Uterus (tissue), 4 donors: ENCODE results near the gene DOP1B. TPM values are rescaled to one million over a fixed set of nuclear protein-coding genes. Genes with fewer than 3 reads are reported as not detected.
"Not testable (repeated sequence)": the region's sequence is repeated elsewhere in the genome, so short reads cannot be mapped to it uniquely, and the experiment has no call there.

Source experiments
- DNase-seq, 2 donors: peaks; one replicate each; pipeline ENCODE4 v3.0.0-alpha.2; 2019 to 2020
- H3K27ac ChIP-seq, 2 donors: fragments of 200-600 bp; sonication (generic); 1 replicate in 1 of 2; 2 replicates in 1 of 2; pipeline ENCODE4 v1.5.1; 2016 to 2018
- H3K27me3 ChIP-seq, 2 donors: fragments of 200-600 bp; sonication (generic); one replicate each; pipeline ENCODE4 v1.5.1; 2018 to 2019; ENCODE audit warnings: control low read depth in 1 of 2
- H3K36me3 ChIP-seq, 2 donors: fragments of 200-600 bp; sonication (generic); one replicate each; pipeline ENCODE4 v1.5.1; 2019; ENCODE audit warnings: control low read depth in 1 of 2
- H3K4me1 ChIP-seq, 2 donors: fragments of 200-600 bp; sonication (generic); one replicate each; pipeline ENCODE4 v1.5.1; 2018 to 2019; ENCODE audit warnings: control low read depth in 1 of 2
- H3K4me3 ChIP-seq, 2 donors: fragments of 200-600 bp; sonication (generic); 1 replicate in 1 of 2; 2 replicates in 1 of 2; pipeline ENCODE4 v1.5.1; 2018 to 2019; ENCODE audit warnings: mild to moderate bottlenecking in 1 of 2
- H3K9me3 ChIP-seq, 2 donors: fragments of 200-600 bp; sonication (generic); one replicate each; pipeline ENCODE4 v1.5.1; 2019; ENCODE audit warnings: control low read depth in 1 of 2
- POLR2A ChIP-seq, 2 donors: fragments of 450-650 bp; IDR thresholded peaks; one replicate each; pipeline ENCODE4 v1.6.1; 2016; ENCODE audit warnings: antibody characterized with exemption in 2 of 2, mild to moderate bottlenecking in 1 of 2, moderate library complexity in 1 of 2
- intact Hi-C: fragments of 100-400 bp; cut with DNase I; formaldehyde crosslinking; loops from one replicate; pipeline ENCODE4 v1.15.1; 2023; ENCODE audit warnings: low total_unique reads
- total RNA-seq, 4 donors: library from RNA; depleted of rRNA in 3 of 4; stranded (reverse); fragments of >200 nt in 3 of 4; gene quantifications; one replicate each; pipeline versions ENCODE4 v1.1.0 to v1.2.4, GENCODE V29; 2014 to 2023
- TF ChIP-seq, protein P1 (sequence below), 4 experiments: fragments of 200-600 bp in 2 of 4; fragments of 450-650 bp in 2 of 4; sonication (generic) in 2 of 4; IDR thresholded peaks; one replicate each; pipeline ENCODE4 v1.5.1; 2016 to 2019; ENCODE audit warnings: antibody characterized with exemption in 4 of 4, mild to moderate bottlenecking in 2 of 4, moderate library complexity in 1 of 4
- donor health status: DM: yes; HTN: yes; CAD: no.

DOP1B gene
- total RNA-seq, 4 donors from 2014 or later, result 3.8 to 18.7 (median 14.9) TPM

DNA sequence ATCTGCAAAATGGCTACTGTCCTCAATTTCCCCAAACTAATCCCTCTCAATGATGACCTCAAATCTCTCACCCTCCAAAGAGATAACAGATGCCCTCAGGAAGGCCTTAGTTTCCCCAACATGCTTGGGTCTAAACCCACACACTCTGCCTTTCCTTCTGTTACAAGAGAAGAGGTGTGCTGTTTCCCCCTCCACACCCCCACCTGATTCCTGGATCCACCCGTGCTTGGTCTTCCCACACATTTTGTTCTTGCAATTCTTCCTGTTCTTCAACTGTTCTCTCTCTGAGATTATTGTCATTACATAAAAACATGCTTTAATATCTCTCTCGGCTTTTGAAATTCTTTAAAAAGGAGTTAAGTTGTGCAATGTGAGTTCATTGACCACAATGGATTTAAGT is 27.4 kb upstream of the DOP1B start:
- H3K4me1 ChIP-seq, result no peaks in the 10 kb centered on the region
- H3K9me3 ChIP-seq, result no peaks in the 10 kb centered on the region
- H3K27ac ChIP-seq, result peak overlapping the region in 1 of 2 donors; percentile 75
- H3K4me3 ChIP-seq, result no peak overlapping the region
- no peak for DNase-seq
- H3K36me3 ChIP-seq, result no peaks in the 10 kb centered on the region
- intact Hi-C loops, result loop anchor here (2.0 kb wide), 1 partner anchor 208 kb away; no protein-coding TSS in a partner anchor
- no peak for TF ChIP-seq POLR2A (IDR thresholded peaks at IDR 0.05)
- TF ChIP-seq, protein P1, sequence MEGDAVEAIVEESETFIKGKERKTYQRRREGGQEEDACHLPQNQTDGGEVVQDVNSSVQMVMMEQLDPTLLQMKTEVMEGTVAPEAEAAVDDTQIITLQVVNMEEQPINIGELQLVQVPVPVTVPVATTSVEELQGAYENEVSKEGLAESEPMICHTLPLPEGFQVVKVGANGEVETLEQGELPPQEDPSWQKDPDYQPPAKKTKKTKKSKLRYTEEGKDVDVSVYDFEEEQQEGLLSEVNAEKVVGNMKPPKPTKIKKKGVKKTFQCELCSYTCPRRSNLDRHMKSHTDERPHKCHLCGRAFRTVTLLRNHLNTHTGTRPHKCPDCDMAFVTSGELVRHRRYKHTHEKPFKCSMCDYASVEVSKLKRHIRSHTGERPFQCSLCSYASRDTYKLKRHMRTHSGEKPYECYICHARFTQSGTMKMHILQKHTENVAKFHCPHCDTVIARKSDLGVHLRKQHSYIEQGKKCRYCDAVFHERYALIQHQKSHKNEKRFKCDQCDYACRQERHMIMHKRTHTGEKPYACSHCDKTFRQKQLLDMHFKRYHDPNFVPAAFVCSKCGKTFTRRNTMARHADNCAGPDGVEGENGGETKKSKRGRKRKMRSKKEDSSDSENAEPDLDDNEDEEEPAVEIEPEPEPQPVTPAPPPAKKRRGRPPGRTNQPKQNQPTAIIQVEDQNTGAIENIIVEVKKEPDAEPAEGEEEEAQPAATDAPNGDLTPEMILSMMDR (IDR thresholded peaks at IDR 0.05), result no peak
- H3K27me3 ChIP-seq, result no peaks in the 10 kb centered on the region

DNA sequence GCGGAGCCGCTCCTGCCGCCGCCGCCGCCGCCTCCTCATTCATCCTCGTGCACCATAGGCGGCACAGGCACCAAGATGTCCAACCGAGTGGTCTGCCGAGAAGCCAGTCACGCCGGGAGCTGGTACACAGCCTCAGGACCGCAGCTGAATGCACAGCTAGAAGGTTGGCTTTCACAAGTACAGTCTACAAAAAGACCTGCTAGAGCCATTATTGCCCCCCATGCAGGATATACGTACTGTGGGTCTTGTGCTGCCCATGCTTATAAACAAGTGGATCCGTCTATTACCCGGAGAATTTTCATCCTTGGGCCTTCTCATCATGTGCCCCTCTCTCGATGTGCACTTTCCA is 26.2 kb upstream of the DOP1B start:
- Histone ChIP-seq H3K4me3 (peak overlapping the region; percentile 25 to 50), H3K27ac (peak overlapping the region in 1 of 2 donors; percentile 67)
- H3K9me3 ChIP-seq, H3K4me1 ChIP-seq, H3K27me3 ChIP-seq, DNase-seq, intact Hi-C loops, H3K36me3 ChIP-seq: not testable (repeated sequence)

DNA sequence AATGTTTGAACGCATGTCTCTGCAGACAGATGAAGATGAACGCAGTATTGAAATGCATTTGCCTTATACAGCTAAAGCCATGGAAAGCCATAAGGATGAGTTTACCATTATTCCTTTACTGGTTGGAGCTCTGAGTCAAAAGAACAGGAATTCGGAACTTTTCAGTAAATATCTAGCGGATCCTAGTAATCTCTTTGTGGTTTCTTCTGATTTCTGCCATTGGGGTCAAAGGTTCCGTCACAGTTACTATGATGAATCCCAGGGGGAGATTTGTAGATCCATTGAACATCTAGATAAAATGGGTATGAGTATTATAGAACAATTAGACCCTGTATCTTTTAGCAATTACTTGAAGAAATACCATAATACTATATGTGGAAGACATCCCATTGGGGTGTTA is 25.8 kb upstream of the DOP1B start:
- H3K27ac ChIP-seq, H3K27me3 ChIP-seq, H3K9me3 ChIP-seq, H3K36me3 ChIP-seq, H3K4me3 ChIP-seq, DNase-seq, H3K4me1 ChIP-seq, intact Hi-C loops: not testable (repeated sequence)

DNA sequence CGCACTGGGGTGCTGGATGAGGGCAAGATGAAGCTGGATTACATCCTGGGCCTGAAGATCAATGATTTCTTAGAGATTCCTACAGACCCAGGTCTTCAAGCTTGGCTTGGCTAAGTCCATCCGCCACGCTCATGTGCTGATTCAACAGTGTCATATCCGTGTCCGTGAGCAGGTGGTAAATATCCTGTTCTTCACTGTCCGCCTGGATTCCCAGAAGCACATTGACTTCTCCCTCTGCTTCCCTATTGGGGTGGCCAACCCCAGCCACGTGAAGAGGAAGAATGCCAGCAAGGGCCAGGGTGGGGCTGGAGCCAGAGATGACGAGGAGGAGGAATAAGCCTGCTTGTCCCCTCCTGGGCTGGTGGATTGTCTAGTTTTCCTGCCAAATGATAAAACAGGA is 23.9 kb upstream of the DOP1B start:
- Histone ChIP-seq H3K27ac (no peak overlapping the region), H3K36me3 (no peaks in the 10 kb centered on the region), H3K4me3 (no peak overlapping the region), H3K9me3 (no peaks in the 10 kb centered on the region), H3K27me3 (no peaks in the 10 kb centered on the region), H3K4me1 (no peaks in the 10 kb centered on the region)
- intact Hi-C loops, result no loop called here
- TF ChIP-seq, protein P1 (IDR thresholded peaks at IDR 0.05), result no peak
- no peak for TF ChIP-seq POLR2A (IDR thresholded peaks at IDR 0.05)
- DNase-seq, result peak in 1 of 2 donors; percentile 14

DNA sequence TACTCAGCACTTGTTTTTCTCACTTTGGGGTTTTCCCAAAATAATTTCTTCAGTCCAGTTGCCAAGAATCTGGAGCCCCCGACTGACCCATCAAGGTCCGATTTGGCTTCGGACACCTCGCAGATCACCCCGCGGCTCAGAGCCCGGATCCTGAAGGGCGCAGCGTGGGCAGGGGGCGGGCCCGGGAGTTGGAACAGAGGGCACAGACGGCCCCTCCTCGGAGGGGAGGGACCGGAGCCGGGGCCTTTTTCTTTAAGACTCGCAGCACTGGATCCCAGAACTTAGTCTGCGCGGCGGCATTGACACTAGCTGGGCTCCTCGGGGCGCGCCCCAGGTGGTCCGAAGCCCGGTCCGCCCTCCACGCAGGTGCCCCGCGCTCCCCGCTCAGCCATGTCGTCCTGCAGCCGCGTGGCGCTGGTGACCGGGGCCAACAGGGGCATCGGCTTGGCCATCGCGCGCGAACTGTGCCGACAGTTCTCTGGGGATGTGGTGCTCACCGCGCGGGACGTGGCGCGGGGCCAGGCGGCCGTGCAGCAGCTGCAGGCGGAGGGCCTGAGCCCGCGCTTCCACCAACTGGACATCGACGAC is 21.7 kb upstream of the DOP1B start, which contains the start of gene CBR3:
Gene CBR3 (plus strand): TSS at position 277 of the 588 bp plus-strand sequence. CDS start 114 bp downstream, at position 391.
- no peaks in the 10 kb centered on the region for H3K27me3 ChIP-seq
- H3K4me1 ChIP-seq, result no peaks in the 10 kb centered on the region
- no peaks in the 10 kb centered on the region for H3K9me3 ChIP-seq
- intact Hi-C loops, result no loop called here
- TF ChIP-seq POLR2A (IDR thresholded peaks at IDR 0.05), result no peak
- TF ChIP-seq, protein P1 (IDR thresholded peaks at IDR 0.05), result no peak
- DNase-seq, result peak; percentile 59 to 76
- H3K36me3 ChIP-seq, result no peaks in the 10 kb centered on the region
- H3K4me3 ChIP-seq, result peak within 1 kb of the TSS; percentile 64 to 82
- H3K27ac ChIP-seq, result peak within 1 kb of the TSS; percentile 80 to 97

DNA sequence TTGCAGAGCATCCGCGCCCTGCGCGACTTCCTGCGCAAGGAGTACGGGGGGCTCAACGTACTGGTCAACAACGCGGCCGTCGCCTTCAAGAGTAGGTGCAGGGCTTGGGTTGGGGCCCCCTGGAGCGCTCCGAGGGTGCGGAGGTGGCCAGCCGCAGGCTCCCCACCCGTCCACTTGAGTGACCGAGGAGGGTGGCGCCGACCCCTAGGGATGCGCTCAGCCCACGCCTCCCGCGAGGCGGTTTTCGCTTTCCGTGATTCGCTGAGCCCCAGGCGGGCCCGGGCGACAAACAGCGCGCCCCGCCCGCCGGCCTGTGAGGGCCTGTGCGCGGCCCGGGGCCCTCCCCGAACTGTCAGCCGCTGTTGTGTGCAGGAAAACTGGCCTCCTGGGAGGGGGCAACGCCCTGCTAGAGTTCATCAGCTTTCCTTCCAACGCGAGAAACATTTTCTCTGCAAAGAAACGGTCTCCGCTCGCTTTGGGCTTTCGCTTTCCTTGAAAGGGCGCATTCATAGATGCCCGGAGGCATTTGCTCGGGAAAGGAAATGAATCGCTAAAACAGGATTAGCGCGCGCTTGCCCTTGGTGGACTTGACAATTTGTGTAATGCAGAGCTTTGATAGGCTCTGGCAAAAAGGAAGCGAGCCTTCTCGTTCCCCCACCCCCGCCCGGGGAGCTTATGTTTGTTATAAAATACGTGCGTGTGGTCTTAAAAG is 21.1 kb upstream of the DOP1B start:
- no peaks in the 10 kb centered on the region for H3K36me3 ChIP-seq
- no peaks in the 10 kb centered on the region for H3K27me3 ChIP-seq
- H3K4me3 ChIP-seq, result peak overlapping the region; percentile 64 to 82
- no peaks in the 10 kb centered on the region for H3K4me1 ChIP-seq
- intact Hi-C loops, result no loop called here
- H3K9me3 ChIP-seq, result no peaks in the 10 kb centered on the region
- DNase-seq, result peak; percentile 69 to 72
- TF ChIP-seq, protein P1 (IDR thresholded peaks at IDR 0.05), result no peak
- TF ChIP-seq POLR2A (IDR thresholded peaks at IDR 0.05), result peak in 1 of 2 donors; percentile 61
- H3K27ac ChIP-seq, result peak overlapping the region; percentile 80 to 97

DNA sequence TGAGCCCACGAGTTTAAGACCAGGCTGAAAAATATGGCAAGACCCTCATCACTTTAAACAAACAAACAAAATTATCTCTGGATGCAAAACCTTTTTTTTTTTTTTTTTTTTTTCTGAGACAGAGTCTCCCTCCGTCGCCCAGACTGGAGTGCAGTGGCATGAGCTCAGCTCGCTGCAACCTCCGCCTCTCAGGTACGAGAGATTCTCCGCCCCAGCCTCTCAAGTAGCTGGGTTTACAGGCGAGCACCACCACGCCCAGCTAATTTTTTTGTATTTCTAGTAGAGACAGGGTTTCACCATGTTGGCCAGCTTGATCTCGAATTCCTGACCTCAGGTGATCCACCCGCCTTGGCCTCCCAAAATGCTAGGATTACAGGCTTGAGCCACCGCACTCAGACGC is 16.8 kb upstream of the DOP1B start:
- H3K4me3 ChIP-seq, H3K4me1 ChIP-seq, intact Hi-C loops, H3K9me3 ChIP-seq, H3K27ac ChIP-seq, DNase-seq, H3K36me3 ChIP-seq, H3K27me3 ChIP-seq: not testable (repeated sequence)
